NCI-H1105 (cell line): ENCODE data around the gene DHRS7B.
A peak's percentile ranks its signal among the peaks of the same experiment; 100 is the strongest.
"Not testable (repeated sequence)": the region's sequence is repeated elsewhere in the genome, so short reads cannot be mapped to it uniquely, and the experiment has no call there.

ENCODE experiments used
- DNase-seq: peaks from one replicate; lab custom pipeline; 2025; lab: John Stamatoyannopoulos, UW

Gene DHRS7B

DNA sequence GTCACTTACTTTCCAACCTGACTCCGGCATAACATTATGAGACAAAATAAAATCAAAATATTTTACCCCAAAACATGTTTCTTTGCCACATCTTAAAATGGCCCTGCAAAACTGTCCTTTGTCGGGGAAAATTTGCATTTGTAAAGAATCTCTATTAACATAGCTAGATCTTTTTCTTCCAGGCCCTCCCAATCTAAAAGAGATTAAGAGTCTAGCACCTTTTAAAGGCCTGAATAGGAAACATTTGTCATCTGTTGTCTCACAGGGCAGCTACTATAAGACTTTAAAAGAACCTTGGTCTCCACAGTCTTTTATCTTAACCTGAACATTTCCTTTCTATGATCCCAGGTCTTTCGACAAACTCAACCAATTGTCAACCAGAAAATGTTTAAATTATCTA is 18.1 kb upstream of the DHRS7B start:
- no peak for DNase-seq

DNA sequence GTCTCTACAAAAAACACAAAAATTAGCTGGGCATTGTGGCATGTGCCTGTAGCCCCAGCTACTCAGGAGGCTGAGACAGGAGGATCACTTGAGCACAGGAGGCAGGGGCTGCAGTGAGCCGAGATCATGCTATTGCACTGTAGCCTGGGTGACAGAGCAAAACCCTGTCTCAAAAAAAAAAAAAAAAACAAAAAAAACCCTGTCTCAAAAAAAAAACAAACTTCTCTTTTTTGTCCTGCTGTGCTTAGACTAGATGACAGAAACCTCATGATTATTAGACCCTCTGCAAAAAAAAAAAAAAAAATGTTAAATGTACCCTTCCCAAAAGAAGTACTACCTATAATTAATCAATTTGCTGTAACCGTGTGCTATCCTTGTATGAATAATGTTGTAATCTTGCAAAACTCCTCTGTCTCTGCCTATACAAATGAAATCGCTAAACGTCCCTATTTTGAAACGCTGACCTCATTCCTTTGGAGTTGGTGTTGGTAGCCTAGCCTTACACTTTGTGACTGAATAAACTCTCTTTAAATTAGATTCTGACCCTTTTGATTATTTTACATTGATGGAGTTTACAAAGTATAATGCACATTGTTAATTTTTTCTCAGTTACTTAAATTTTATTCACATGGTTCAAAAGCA is 13.6 kb upstream of the DHRS7B start:
- DNase-seq, result no peak

DNA sequence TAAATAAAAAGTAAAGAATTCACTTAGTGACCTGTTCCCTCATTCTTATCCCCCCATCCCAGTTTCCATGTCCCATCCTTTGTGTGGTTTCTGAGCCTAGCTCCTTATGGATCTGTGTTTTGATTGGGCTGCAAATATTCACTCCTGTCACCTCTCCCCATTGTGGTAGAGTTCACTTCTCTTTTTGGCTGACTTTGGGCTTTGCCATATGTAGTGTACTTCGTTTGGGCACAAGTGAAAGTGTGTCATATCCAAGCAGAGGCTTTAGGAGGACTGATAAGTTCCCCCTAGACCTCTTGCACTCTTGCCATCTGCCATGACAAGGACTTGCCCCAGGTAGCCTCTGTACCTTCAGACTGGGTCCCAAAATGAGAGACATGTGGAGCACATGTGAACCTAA is 13.0 kb upstream of the DHRS7B start:
- DNase-seq, result no peak

DNA sequence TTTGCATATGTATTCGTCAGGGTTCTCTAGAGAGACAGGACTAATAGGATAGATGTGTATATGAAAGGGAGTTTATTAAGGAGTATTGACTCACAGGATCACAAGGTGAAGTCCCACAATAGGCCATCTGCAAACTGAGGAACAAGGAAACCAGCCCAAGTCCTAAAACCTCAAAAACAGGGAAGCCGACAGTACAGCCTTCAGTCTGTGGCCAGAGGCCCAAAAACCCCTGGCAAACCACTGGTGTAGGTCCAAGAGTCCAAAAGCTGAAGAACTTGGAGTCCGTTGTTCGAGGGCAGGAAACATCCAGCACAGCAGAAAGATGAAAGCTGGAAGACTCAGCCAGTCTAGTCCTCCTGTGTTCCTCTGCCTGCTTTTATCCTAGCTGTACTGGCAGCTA is 12.0 kb upstream of the DHRS7B start:
- DNase-seq, result not testable (repeated sequence)

DNA sequence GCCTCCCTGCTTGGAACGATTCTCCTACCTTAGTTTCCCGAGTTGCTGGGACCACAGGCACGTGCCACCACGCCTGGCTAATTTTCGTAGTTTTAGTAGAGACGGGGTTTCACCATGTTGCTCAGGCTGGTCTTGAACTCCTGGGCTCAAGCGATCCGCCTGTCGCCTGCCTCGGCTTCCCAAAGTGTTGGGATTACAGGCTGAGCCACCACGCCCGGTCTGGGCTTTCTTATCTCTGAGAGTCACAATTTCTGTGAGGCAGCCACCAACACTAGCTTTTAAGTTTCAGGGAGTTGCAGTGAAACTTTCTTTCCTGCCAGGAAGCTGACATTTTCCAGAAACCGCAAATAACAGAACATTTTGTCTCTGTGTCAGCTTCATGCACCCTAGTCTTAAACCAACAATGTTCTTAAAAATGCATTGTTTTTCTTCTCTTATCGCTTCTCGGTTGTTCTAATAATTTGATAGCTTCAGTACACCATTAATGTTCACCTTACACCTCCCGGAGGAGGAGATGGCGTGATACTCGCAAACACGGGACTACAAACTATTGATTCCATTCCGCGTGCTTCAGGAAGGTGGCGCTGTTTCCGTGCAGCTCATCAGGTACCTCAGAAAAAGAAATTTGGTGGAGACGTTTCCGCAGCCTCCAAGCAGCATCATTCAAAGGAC is 7.4 kb upstream of the DHRS7B start:
- DNase-seq, result peak; percentile 67

- DNase-seq, result no peak
These were observed 6.9 kb upstream of the DHRS7B start for GRCh38 chr17:21119919-21120249.

- DNase-seq, result no peak
These were observed 2.7 kb upstream of the DHRS7B start for GRCh38 chr17:21124086-21124485.

GRCh38 chr17:21124517-21124916 is 2.2 kb upstream of the DHRS7B start:
- DNase-seq, result not testable (repeated sequence)

- DNase-seq, result no peak
These were observed 902 bp upstream of the DHRS7B start for GRCh38 chr17:21125862-21126261.

GRCh38 chr17:21127509-21128077 is 829 bp downstream of the DHRS7B start:
- DNase-seq, result no peak

DNA sequence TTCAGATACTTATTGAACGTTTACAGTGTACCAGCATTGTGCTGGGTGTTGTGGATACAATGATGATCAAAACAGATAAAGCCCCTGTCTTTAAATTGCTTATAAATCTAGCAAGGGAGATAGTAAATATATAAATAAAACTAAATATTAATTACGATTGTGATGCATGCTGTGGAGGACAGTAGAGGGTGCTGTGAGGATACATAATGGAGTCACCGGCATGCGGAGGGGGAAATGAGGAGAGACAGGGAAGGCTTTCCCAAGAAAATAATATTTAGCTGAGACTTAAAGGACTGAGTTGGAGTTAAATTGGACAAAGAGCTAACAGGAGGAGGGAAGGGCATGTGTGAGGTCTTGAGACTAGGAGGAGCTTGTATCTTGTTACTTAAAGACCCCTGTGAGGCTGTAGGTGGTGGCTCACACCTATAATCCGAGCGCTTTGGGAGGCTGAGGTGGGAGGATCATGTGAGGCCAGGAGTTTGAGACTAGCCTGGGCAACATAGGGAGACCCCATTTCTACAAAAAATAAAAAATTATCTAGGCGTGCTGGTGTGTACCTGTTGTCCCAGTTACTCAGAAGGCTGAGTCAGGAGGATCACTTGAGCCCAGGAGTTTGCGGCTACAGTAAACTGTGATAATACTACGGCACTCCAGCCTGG is 2.4 kb downstream of the DHRS7B start:
- peak; percentile 11 for DNase-seq

- DNase-seq, result no peak
These were observed 4.4 kb downstream of the DHRS7B start for GRCh38 chr17:21131137-21131536.

DNA sequence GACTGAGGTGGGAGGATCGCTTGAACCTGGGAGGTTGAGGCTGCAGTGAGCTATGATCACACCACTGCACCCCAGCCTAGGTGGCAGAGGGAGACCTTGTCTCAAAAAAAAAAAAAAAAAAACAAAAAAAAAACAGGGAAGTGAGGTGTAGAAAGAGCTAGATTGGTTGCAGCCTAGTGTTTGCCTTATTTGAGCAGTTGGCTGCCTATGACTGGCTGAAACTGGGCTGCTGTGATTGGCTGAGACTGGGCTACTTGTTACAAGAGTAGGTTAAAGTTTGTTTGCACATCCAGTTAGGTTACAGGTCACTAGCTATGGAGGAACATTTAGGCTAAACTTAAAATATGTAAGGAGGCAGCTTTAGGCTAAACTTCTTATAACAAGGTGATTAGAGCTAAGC is 5.7 kb downstream of the DHRS7B start:
- no peak for DNase-seq

DNA sequence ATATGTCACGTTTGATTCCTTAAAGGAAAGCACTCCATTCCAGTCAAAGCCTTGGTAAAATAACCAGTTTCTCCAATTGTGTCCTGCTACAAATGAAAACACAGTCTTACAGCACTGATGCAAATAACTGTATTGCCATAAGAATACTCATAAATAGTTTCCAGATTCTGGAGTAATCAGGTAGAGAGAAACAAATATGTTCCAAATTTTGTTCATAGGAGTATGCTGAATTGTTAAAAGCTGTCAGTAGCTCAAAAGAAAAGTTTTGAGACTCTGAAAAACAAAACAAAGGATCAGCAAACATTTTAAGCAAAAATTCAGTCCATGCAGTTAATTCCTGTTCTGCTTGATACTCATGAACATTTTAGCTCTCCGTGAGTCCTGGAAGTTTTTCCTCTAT is 7.8 kb downstream of the DHRS7B start:
- no peak for DNase-seq

GRCh38 chr17:21140911-21141310 is 14.1 kb downstream of the DHRS7B start:
- no peak for DNase-seq

- no peak for DNase-seq
These were observed 14.6 kb downstream of the DHRS7B start for GRCh38 chr17:21141331-21141730.

DNA sequence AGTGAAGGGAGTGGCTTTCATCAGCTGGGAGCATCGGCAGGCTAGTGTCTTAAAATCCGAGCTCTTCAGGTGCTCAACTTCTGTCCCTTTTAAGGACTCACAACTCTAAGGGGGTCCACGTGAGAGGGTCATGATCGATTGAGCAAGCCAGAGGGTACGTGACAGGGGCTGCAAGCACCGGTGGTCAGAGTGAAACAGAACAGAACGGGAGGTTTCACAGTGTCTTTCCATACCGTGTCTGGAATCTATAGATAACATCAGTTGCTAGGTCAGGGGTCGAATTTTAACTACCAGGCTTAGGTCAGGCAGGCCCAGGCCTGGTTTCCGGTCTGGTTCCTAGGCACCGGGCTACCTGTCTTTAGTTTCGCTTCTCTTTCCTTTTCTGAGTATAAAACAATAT is 15.3 kb downstream of the DHRS7B start:
- not testable (repeated sequence) for DNase-seq

- DNase-seq, result no peak
These were observed 16.9 kb downstream of the DHRS7B start for GRCh38 chr17:21143695-21144094.

DNA sequence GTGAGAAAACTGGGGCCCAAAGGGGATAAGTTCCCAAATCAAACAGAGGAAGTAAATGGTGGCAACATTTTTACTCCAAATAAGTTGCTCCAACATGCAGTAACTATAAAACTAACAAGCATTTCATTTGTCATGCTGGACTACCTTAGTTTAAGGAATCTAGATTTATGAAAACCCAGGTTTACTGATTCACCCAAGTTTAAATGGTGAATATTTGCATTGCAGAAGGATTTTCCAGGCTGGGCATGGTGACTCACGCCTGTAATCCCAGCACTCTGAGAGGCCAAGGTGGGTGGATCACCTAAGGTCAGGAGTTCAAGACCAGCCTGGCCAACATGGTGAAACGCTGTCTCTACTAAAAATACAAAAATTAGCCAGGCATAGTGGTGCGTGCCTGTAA is 17.5 kb downstream of the DHRS7B start:
- not testable (repeated sequence) for DNase-seq

DNA sequence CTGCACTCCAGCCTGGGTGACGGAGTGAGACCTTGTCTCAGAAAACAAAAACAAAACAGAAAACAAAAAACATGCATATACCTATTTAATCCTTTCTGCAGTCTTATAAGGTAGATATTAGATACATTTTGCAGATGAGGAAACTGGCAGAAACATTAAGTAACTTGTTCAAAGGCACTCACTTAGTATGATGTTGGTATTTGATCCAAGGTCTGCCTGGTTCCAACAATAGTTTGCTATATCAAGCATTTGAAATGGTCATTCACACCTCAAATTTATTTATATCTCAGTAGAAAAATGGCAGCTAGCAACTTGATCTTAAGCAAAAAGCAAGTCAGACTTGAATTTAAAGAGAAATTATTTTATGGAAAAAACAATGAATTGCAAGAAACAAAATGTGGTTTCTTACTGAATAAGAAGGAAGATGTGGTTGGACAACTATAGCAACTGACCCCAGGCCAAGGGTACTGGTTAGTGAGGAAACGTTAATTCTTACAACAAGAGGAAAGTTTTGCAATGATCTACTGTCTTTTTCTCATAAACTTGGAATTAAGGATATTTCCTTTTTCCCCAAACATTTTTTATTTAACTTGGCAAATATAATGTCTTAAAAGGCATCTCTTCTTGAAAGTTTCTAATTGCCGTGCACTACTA is 19.7 kb downstream of the DHRS7B start:
- DNase-seq, result no peak

DNA sequence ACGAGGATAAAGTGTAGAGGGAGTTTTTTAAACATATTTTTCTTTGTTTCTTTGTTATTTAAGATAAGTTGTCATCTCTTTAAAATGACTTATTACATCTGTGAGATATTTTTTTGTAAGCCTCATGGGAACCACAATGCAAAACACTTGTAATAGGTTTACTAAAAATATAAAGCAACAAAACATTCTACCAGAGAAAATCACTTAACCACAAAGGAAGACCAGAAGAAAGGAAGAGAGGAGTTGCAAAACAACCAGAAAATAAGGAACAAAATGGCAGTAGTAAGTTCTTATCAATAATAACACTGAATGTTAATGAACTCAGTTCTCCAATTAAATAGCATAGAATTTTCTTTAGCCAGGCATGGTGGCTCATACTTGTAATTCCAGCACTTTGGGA is 22.9 kb downstream of the DHRS7B start:
- DNase-seq, result no peak

GRCh38 chr17:21152731-21153130 is 26.0 kb downstream of the DHRS7B start:
- no peak for DNase-seq
